H1 (cell line): ENCODE data around the gene GRAMD1C.
"Not testable (repeated sequence)": the region's sequence is repeated elsewhere in the genome, so short reads cannot be mapped to it uniquely, and the experiment has no call there.

Experiments
- EP300 ChIP-seq, 2 experiments: IDR thresholded peaks; 1 replicate in 1 of 2; 2 replicates in 1 of 2; pipeline ENCODE4 v1.6.1; 2011 to 2012; ENCODE audit warnings: low read depth in 2 of 2, low read length in 2 of 2, mild to moderate bottlenecking in 2 of 2, borderline replicate concordance in 1 of 2, inconsistent platforms in 1 of 2, moderate library complexity in 1 of 2
- HDAC6 ChIP-seq: IDR thresholded peaks from one replicate; pipeline ENCODE4 v1.7.1; 2012; ENCODE audit warnings: low read depth, mild to moderate bottlenecking, inconsistent platforms, low read length, moderate library complexity
- MAFK ChIP-seq: IDR thresholded peaks from 2 replicates; pipeline ENCODE4 v1.6.1; 2012; ENCODE audit warnings: low read depth, mild to moderate bottlenecking, improper control_type of control experiment, low read length
- RBBP5 ChIP-seq: IDR thresholded peaks from 2 replicates; pipeline ENCODE4 v1.7.1; 2012; ENCODE audit warnings: low read depth, mild to moderate bottlenecking, inconsistent platforms, low read length, moderate library complexity, borderline replicate concordance
- SIN3A ChIP-seq, 2 experiments: IDR thresholded peaks in 1 of 2; conservative IDR thresholded peaks in 1 of 2; 2 replicates each; pipeline ENCODE4 v1.6.1; 2011 to 2012; ENCODE audit warnings: low read length in 2 of 2, improper control_type of control experiment in 1 of 2, low read depth in 1 of 2, mild to moderate bottlenecking in 1 of 2
- TAF7 ChIP-seq: optimal IDR thresholded peaks from 2 replicates; pipeline ENCODE3; 2011; ENCODE audit warnings: low read depth, mild to moderate bottlenecking, inconsistent platforms, low read length, moderate library complexity, borderline replicate concordance
- USF2 ChIP-seq: IDR thresholded peaks from 2 replicates; pipeline ENCODE4 v1.6.1; 2011; ENCODE audit warnings: low read length, improper control_type of control experiment
- ZNF274 ChIP-seq: IDR thresholded peaks from 2 replicates; pipeline ENCODE4 v1.7.0; 2012; ENCODE audit warnings: low read length, borderline replicate concordance; ENCODE audit errors: extremely low read depth
- TF ChIP-seq, protein P1 (sequence below): IDR thresholded peaks from 2 replicates; pipeline ENCODE4 v1.6.1; 2012; ENCODE audit warnings: inconsistent platforms
- TF ChIP-seq, protein P2 (sequence below), 3 experiments: IDR thresholded peaks; 1 replicate in 2 of 3; 2 replicates in 1 of 3; pipeline versions ENCODE4 v1.5.1 to v1.6.1; 2011; ENCODE audit warnings: low read length in 3 of 3, mild to moderate bottlenecking in 3 of 3, inconsistent platforms in 2 of 3, low read depth in 1 of 3, moderate library complexity in 1 of 3; ENCODE audit not compliant: insufficient read depth in 1 of 3; ENCODE audit errors: control extremely low read depth in 1 of 3

DNA sequence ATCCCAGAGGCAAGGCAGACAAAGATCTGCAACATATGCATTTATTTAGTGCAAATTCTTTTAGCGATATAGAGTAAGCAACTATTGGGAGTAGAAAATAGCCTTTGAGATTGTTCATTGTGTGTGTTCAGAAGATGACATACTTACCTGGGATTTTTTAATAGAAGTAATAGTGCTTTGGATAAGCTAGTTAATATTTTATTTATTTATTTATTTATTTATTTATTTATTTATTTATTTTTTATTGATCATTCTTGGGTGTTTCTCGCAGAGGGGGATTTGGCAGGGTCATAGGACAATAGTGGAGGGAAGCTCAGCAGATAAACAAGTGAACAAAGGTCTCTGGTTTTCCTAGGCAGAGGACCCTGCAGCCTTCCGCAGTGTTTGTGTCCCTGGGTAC lies 10.5 kb downstream of the GRAMD1C start:
- TF ChIP-seq, protein P1, sequence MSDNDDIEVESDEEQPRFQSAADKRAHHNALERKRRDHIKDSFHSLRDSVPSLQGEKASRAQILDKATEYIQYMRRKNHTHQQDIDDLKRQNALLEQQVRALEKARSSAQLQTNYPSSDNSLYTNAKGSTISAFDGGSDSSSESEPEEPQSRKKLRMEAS = not testable (repeated sequence)
- not testable (repeated sequence) for TF ChIP-seq SIN3A (conservative IDR thresholded peaks at IDR 0.05 in 1 of 2, IDR thresholded peaks at IDR 0.05 in 1 of 2; ENCODE audit: low read depth in 1 of 2, low read length in 2 of 2); TAF7; USF2; EP300 (IDR thresholded peaks at IDR 0.05; ENCODE audit: borderline replicate concordance in 1 of 2, low read depth in 2 of 2, low read length in 2 of 2); MAFK; RBBP5; ZNF274; HDAC6
- TF ChIP-seq, protein P2, sequence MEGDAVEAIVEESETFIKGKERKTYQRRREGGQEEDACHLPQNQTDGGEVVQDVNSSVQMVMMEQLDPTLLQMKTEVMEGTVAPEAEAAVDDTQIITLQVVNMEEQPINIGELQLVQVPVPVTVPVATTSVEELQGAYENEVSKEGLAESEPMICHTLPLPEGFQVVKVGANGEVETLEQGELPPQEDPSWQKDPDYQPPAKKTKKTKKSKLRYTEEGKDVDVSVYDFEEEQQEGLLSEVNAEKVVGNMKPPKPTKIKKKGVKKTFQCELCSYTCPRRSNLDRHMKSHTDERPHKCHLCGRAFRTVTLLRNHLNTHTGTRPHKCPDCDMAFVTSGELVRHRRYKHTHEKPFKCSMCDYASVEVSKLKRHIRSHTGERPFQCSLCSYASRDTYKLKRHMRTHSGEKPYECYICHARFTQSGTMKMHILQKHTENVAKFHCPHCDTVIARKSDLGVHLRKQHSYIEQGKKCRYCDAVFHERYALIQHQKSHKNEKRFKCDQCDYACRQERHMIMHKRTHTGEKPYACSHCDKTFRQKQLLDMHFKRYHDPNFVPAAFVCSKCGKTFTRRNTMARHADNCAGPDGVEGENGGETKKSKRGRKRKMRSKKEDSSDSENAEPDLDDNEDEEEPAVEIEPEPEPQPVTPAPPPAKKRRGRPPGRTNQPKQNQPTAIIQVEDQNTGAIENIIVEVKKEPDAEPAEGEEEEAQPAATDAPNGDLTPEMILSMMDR (IDR thresholded peaks at IDR 0.05; ENCODE audit: control extremely low read depth in 1 of 3, insufficient read depth in 1 of 3, low read depth in 1 of 3, low read length in 3 of 3) = not testable (repeated sequence)
